ENCODE results near the gene GAS2L1.

GAS2L1 gene

GRCh38 chr22:29302681-29303465 is 3.6 kb upstream of the GAS2L1 start:
- Histone ChIP-seq H3K36me3 (ENCODE audit: low read length) (peaks cover under 1% of the 10 kb centered on the region; the same call in 1 of the 2 replicates), H3K79me2 (ENCODE audit: insufficient read depth, low read length) (no peaks in the 10 kb centered on the region), H3F3A (ENCODE audit: insufficient read depth) (peaks cover 25% of the 10 kb centered on the region), H4K20me1 (ENCODE audit: low read depth, low read length) (no peaks in the 10 kb centered on the region; the same call in 1 of the 2 replicates), H2AFZ (ENCODE audit: low read depth, low read length, severe bottlenecking) (no peak overlapping the region), H3K9me3 (ENCODE audit: insufficient read depth, low read length) (no peaks in the 10 kb centered on the region), H3K27me3 (ENCODE audit: low read length) (no peaks in the 10 kb centered on the region), H3K9me2 (replicated peaks; ENCODE audit: insufficient read depth, low read length) (no peaks in the 10 kb centered on the region), H3K9ac (ENCODE audit: low read length) (no peak overlapping the region), H3K4me3 (ENCODE audit: insufficient read depth, low read length, poor library complexity, severe bottlenecking) (no peak overlapping the region), H3K27ac (ENCODE audit: low read depth, low read length) (no peak overlapping the region), H3K4me2 (ENCODE audit: low read depth, low read length, poor library complexity, severe bottlenecking) (no peak overlapping the region)
- TF ChIP-seq CTCF (IDR thresholded peaks at IDR 0.05; ENCODE audit: insufficient read depth, low read length, poor library complexity, severe bottlenecking) (no peak), EZH2phosphoT487 (conservative IDR thresholded peaks at IDR 0.05; ENCODE audit: low read length) (no peak)

GRCh38 chr22:29305836-29306174 is 645 bp upstream of the GAS2L1 start:
- Histone ChIP-seq H4K20me1 (ENCODE audit: low read depth, low read length) (no peaks in the 10 kb centered on the region), H3K9ac (ENCODE audit: low read length) (no peak overlapping the region), H3K4me2 (ENCODE audit: low read depth, low read length, poor library complexity, severe bottlenecking) (no peak overlapping the region), H3K36me3 (ENCODE audit: low read length) (no peaks in the 10 kb centered on the region), H3K79me2 (ENCODE audit: insufficient read depth, low read length) (no peaks in the 10 kb centered on the region), H3K9me2 (replicated peaks; ENCODE audit: insufficient read depth, low read length) (no peaks in the 10 kb centered on the region), H3K27ac (ENCODE audit: low read depth, low read length) (no peak overlapping the region), H3F3A (ENCODE audit: insufficient read depth) (peaks cover 12% of the 10 kb centered on the region; the same call in 1 of the 2 replicates), H2AFZ (ENCODE audit: low read depth, low read length, severe bottlenecking) (no peak overlapping the region), H3K9me3 (ENCODE audit: insufficient read depth, low read length) (no peaks in the 10 kb centered on the region), H3K4me3 (ENCODE audit: insufficient read depth, low read length, poor library complexity, severe bottlenecking) (no peak overlapping the region), H3K27me3 (ENCODE audit: low read length) (no peaks in the 10 kb centered on the region)
- no peak for TF ChIP-seq CTCF (IDR thresholded peaks at IDR 0.05; ENCODE audit: insufficient read depth, low read length, poor library complexity, severe bottlenecking)
- no peak for TF ChIP-seq EZH2phosphoT487 (conservative IDR thresholded peaks at IDR 0.05; ENCODE audit: low read length)

- H2AFZ ChIP-seq (ENCODE audit: low read depth, low read length, severe bottlenecking): no peak overlapping the region
- H4K20me1 ChIP-seq (ENCODE audit: low read depth, low read length): no peaks in the 10 kb centered on the region
- no peak overlapping the region for H3K4me3 ChIP-seq (ENCODE audit: insufficient read depth, low read length, poor library complexity, severe bottlenecking)
- 0 out of 2 replicates have a peak, but pooled peaks cover 3% of the 10 kb centered on the region for H3F3A ChIP-seq (ENCODE audit: insufficient read depth)
- no peaks in the 10 kb centered on the region for H3K79me2 ChIP-seq (ENCODE audit: insufficient read depth, low read length)
- H3K9ac ChIP-seq (ENCODE audit: low read length): no peak overlapping the region
- H3K27me3 ChIP-seq (ENCODE audit: low read length): no peaks in the 10 kb centered on the region
- no peaks in the 10 kb centered on the region for H3K36me3 ChIP-seq (ENCODE audit: low read length)
- TF ChIP-seq CTCF (IDR thresholded peaks at IDR 0.05; ENCODE audit: insufficient read depth, low read length, poor library complexity, severe bottlenecking) (no peak), EZH2phosphoT487 (conservative IDR thresholded peaks at IDR 0.05; ENCODE audit: low read length) (no peak)
- H3K27ac ChIP-seq (ENCODE audit: low read depth, low read length): no peak overlapping the region
- H3K9me2 ChIP-seq (replicated peaks; ENCODE audit: insufficient read depth, low read length): no peaks in the 10 kb centered on the region
- peak overlapping the region; percentile 1 for H3K4me2 ChIP-seq (ENCODE audit: low read depth, low read length, poor library complexity, severe bottlenecking)
- no peaks in the 10 kb centered on the region for H3K9me3 ChIP-seq (ENCODE audit: insufficient read depth, low read length)
These were observed 565 bp downstream of the GAS2L1 start for GRCh38 chr22:29306835-29307595.

All from SU-DHL-6 (cell line).